ENCODE measurements around the gene FILIP1L.

FILIP1L gene

GRCh38 chr3:99900248-99900647 lies 214.1 kb downstream of the FILIP1L start:
- no peak for DNase-seq (ENCODE audit: low read depth in 1 of 2, low spot score in 1 of 2)

DNA sequence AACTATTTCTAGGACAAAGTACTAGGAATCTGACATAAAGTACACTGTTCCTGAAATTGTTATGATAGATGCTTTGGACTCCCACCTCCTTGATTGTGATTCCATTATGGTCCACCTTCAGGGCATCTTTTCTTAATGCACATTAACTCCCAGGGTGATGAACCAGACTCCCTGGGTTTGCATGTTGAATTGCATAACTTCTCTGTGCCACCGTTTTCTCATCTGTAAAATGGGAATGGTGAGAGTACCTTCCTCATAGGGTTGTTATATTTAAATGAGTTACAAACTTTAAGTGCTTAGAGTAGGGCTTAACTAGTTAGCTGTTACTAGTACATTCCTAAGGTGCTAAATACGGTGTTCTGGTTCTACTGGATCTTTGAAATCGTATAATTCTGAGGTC lies 214.7 kb downstream of the FILIP1L start:
- DNase-seq (ENCODE audit: low read depth in 1 of 2, low spot score in 1 of 2) = no peak

- no peak for DNase-seq (ENCODE audit: low read depth in 1 of 2, low spot score in 1 of 2)
Observed at GRCh38 chr3:99896482-99896881, 217.8 kb downstream of the FILIP1L start.

- no peak for DNase-seq (ENCODE audit: low read depth in 1 of 2, low spot score in 1 of 2)
Observed at GRCh38 chr3:99895703-99896441, 218.4 kb downstream of the FILIP1L start.

DNA sequence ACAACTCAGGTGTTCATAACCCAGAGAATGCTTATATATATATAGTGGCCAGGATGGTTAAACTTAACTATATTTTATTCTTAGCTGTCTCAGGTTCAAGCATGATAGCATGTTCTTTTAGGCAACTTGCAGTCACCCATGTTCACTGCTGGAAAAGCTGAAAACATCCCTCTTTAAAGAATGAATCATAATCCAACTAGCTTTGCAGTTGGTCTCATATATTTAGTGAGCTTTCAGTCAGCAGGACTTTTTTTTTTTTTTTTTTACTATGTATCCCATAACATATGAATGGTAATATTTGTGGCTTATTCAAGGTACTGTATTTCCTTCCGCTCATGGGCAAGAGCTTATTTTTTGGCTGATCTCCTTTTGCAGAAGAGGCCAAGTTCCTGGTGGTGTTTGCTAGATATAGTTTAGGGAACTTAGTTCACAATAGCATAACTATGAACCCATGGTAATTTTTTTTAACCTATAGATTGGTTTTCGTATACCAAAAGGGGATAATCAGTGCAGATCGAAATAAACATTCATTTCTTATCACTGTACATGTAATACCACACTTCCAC lies 219.1 kb downstream of the FILIP1L start:
- DNase-seq (ENCODE audit: low read depth in 1 of 2, low spot score in 1 of 2) = no peak

GRCh38 chr3:99892332-99892731 lies 222.0 kb downstream of the FILIP1L start:
- DNase-seq (ENCODE audit: low read depth in 1 of 2, low spot score in 1 of 2) = no peak

- no peak for DNase-seq (ENCODE audit: low read depth in 1 of 2, low spot score in 1 of 2)
Observed at GRCh38 chr3:99891610-99892285, 222.6 kb downstream of the FILIP1L start.

- DNase-seq (ENCODE audit: low read depth in 1 of 2, low spot score in 1 of 2) = no peak
Observed at GRCh38 chr3:99885851-99886250, 228.4 kb downstream of the FILIP1L start.

DNA sequence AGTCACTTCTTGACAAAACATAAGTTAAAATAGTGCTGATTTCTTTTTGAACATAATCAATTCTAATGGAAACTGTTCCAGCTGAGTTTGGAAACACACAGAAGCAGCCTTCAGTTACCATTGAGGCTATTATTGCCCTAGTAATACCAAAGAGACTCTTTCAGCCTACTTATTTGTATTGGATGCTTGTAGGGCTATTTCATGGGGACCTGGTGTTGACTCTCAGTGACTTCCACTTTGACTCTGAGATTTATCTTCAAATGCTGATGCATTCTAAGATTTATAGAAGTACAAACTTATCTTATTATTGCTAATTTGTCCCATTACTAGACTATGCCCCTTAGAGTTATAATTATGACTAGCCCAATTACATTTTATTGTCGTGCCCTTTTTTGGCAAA lies 229.2 kb downstream of the FILIP1L start:
- DNase-seq (ENCODE audit: low read depth in 1 of 2, low spot score in 1 of 2) = no peak

- no peak for DNase-seq (ENCODE audit: low read depth in 1 of 2, low spot score in 1 of 2)
Observed at GRCh38 chr3:99884484-99884883, 229.8 kb downstream of the FILIP1L start.

- no peak for DNase-seq (ENCODE audit: low read depth in 1 of 2, low spot score in 1 of 2)
Observed at GRCh38 chr3:99883693-99884092, 230.6 kb downstream of the FILIP1L start.

GRCh38 chr3:99883138-99883461 lies 231.2 kb downstream of the FILIP1L start:
- DNase-seq (ENCODE audit: low read depth in 1 of 2, low spot score in 1 of 2) = no peak

- DNase-seq (ENCODE audit: low read depth in 1 of 2, low spot score in 1 of 2) = no peak
Observed at GRCh38 chr3:99882436-99883137, 231.7 kb downstream of the FILIP1L start.

DNA sequence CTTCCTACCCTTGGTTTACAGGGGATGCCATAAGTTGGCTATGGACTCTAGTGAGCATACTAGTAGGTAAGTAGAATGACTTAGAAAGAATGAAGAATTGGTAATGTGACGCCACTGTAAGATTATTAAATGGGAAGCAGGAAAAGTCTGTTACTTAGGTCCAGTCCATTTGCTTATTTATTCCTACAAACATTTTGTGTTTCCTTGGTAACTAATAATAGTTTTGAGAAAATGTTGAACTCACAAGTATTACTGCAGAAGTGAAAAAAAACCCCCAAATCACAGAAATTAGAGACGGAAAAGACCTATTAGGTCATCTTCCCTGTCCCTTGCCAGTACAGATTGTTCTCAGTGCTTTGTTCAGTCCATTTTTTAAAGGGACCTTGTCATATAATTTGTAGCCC lies 233.2 kb downstream of the FILIP1L start:
- DNase-seq (ENCODE audit: low read depth in 1 of 2, low spot score in 1 of 2) = no peak

- no peak for DNase-seq (ENCODE audit: low read depth in 1 of 2, low spot score in 1 of 2)
Observed at GRCh38 chr3:99879275-99879674, 235.0 kb downstream of the FILIP1L start.

- DNase-seq (ENCODE audit: low read depth in 1 of 2, low spot score in 1 of 2) = no peak
Observed at GRCh38 chr3:99878005-99878404, 236.3 kb downstream of the FILIP1L start.

GRCh38 chr3:99877031-99877579 lies 237.2 kb downstream of the FILIP1L start:
- no peak for DNase-seq (ENCODE audit: low read depth in 1 of 2, low spot score in 1 of 2)

DNA sequence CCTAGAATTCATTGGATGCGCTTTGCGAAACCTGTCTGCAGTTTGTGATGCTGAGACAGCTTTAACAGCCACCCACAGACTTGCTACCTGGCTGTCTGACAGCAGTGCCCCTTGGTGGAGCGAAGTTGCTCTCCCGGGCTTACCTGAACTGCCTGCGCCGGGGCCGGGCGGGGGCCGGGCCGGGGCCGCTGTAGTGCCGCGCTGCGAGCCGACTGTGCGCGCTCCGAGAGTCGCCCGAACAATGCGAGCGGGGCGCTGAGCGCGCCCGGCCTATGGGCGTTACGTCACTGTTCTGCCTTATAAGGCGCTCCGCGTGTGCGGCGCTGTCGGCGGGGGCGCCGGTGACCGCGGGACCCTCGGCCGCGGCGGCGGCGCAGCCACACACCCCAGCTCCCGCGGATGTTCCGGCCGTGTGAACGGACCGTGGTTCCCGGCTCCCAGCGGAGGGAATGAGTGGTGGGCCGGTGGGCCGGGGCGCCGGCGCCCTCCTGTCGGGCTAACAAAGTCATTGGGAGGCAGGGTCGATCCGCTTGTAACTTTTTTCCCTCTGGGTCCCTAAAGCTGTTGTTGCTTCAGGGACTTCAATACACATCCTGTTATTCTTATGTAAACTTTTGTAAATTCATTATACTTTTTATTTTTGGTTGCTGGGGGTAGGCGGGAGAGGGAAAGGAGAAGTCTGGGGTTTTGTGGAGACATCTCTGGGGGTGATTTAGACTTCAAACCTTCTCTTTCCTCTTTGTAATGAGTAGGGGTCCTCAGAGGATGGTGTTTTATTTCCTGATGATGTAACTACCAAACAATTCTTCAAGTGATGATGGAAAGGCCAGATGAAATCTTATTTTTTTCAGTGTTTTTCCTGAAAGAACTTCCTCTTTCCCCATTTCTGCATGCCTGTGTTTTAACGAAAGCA lies 238.1 kb downstream of the FILIP1L start:
- DNase-seq (ENCODE audit: low read depth in 1 of 2, low spot score in 1 of 2) = peak; percentile 42 to 46

- no peak for DNase-seq (ENCODE audit: low read depth in 1 of 2, low spot score in 1 of 2)
Observed at GRCh38 chr3:99875581-99875928, 238.7 kb downstream of the FILIP1L start.

DNA sequence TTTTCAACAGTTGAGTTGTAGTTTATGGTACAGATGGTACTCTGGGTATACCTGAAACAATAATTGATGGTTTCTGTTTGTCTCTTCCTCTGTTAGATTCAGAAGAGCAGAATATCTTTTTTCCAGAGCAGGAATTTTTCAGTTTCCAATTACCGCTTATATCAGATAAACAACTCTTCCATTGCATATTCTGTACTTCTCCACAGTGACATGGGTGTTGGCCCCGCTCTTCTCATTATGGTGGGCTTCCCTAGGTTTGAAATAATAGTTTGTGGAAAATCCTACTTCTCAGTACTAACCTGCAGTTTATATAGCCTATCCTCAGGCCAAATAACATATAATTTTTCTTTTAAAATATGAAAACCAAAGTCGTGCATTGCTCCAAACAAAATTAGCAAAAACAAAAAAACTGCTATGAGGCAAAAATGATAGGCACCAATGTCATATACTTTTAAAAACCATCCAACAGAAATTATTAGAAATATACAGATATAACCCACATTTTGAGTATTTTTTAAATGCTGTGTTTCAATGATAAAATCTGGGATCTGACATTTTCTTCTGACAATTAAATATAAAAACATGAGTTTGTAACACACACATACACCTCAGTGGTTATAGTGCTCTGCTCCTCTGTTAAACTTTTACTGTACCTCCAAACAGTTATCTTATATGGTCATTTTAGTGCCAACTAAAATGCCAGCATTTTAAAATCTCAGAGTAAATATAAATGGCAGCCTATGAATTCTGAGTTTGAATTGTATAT lies 239.9 kb downstream of the FILIP1L start:
- DNase-seq (ENCODE audit: low read depth in 1 of 2, low spot score in 1 of 2) = no peak

Measured in stimulated activated CD4-positive, alpha-beta T cell treated with anti-CD3 and anti-CD28 coated beads, Interleukin-15, amount 100 ng/mL, for 1 hour (primary cell).